Daoy (cell line): ENCODE data around the gene SPATA21. TPM values are rescaled to one million over a fixed set of nuclear protein-coding genes. Genes with fewer than 3 reads are reported as not detected.

Experiments used
- DNase-seq: peaks from one replicate; pipeline ENCODE4 v3.0.0-alpha.2; 2015; ENCODE audit warnings: low read depth
- total RNA-seq: library from RNA; depleted of rRNA; stranded (reverse); fragments of >200 nt; shearing (Covaris generic); gene quantifications from 2 replicates; pipeline ENCODE4 v1.2.3, GENCODE V29; 2014; rRNA removed

The SPATA21 gene
- total RNA-seq, 1 experiment from 2014 or later, result not detected

- peak; percentile 25 for DNase-seq
Observed at GRCh38 chr1:16351456-16351993, 85.7 kb downstream of the SPATA21 start.

GRCh38 chr1:16349847-16350406 is 87.3 kb downstream of the SPATA21 start:
- DNase-seq, result no peak

Other genes with a start within 250 kb of the SPATA21 start
- gene ARHGEF19, start 224.8 kb downstream of the SPATA21 start, total RNA-seq, result 2.4 and 4.2 TPM in 2 replicates
- gene CPLANE2, start 200.2 kb downstream of the SPATA21 start, total RNA-seq, result 2.6 and 21.4 TPM in 2 replicates
- gene FBXO42, start 84.9 kb downstream of the SPATA21 start, total RNA-seq, result 10.8 and 27.3 TPM in 2 replicates
- gene SZRD1, start 70.2 kb downstream of the SPATA21 start, total RNA-seq, result 61.0 and 77.7 TPM in 2 replicates
- 113 and 118 TPM in 2 replicates for gene NECAP2, start 3.3 kb upstream of the SPATA21 start, total RNA-seq
- 306 and 832 TPM in 2 replicates for gene RNU1-1, start 76.9 kb upstream of the SPATA21 start, total RNA-seq
- 41.5 and 42.2 TPM in 2 replicates for gene NBPF1, start 176.1 kb upstream of the SPATA21 start, total RNA-seq
- gene RNU1-3, start 229.5 kb upstream of the SPATA21 start, total RNA-seq, result 306 and 832 TPM in 2 replicates